HepG2 (cell line): ENCODE measurements around the gene C1orf146. TPM values are rescaled to one million over a fixed set of nuclear protein-coding genes. Genes with fewer than 3 reads are reported as not detected.
"Not testable (repeated sequence)": the region's sequence is repeated elsewhere in the genome, so short reads cannot be mapped to it uniquely, and the experiment has no call there.

Source experiments
- ATAC-seq: fragments of 200-7000 bp; cut with Tn5 transposase; 3 replicates; pipeline ENCODE4 v1.9.1; 2020; ENCODE audit warnings: mild to moderate bottlenecking, moderate library complexity
- BruUV-seq: library from RNA; stranded (reverse); fragments of 400-500 nt; replicated peaks from 2 replicates; lab custom pipeline; 2021; lab: Mats Ljungman, UMichigan
- CTCF ChIA-PET: fragments of 300-600 bp; formaldehyde crosslinking; extraction: SDS; loops from one replicate; lab custom pipeline; 2021; ENCODE audit warnings: low total read pairs, inconsistent platforms, low intra/inter-chr PET ratio; lab: Yijun Ruan, JAX
- POLR2A ChIA-PET: fragments of 350-600 bp; sonication (Branson Sonifier 250); formaldehyde crosslinking; loops from one replicate; lab custom pipeline; 2020; ENCODE audit warnings: antibody characterized with exemption, inconsistent platforms; lab: Yijun Ruan, JAX
- DNase-seq: peaks from one replicate; pipeline ENCODE4 v3.0.0-alpha.2; 2015; ENCODE audit warnings: low spot score
- FAIRE-seq: peaks from 3 replicates; lab custom pipeline; 2011; peaks lifted over from hg19 to GRCh38; lab: Jason Lieb, UNC
- H2AFZ ChIP-seq: one replicate; pipeline ENCODE4 v1.6.1; 2011; ENCODE audit warnings: low read length, inconsistent platforms
- H3K27ac ChIP-seq: fragments of 300-600 bp; 3 replicates; pipeline ENCODE4 v1.8.0; 2011; ENCODE audit warnings: mixed run types, mild to moderate bottlenecking, mixed read lengths, low read length, inconsistent platforms; ENCODE audit not compliant: insufficient read depth; ENCODE audit errors: extremely low read length
- H3K27me3 ChIP-seq, 2 experiments: fragments of 200-600 bp in 1 of 2; 2 replicates in 1 of 2; 3 replicates in 1 of 2; pipeline versions ENCODE4 v1.6.0 to v1.8.0; 2011; ENCODE audit warnings: low read length in 2 of 2, mild to moderate bottlenecking in 2 of 2, moderate library complexity in 2 of 2, inconsistent platforms in 1 of 2; ENCODE audit not compliant: insufficient read depth in 2 of 2, control insufficient read depth in 1 of 2
- H3K36me3 ChIP-seq, 2 experiments: fragments of 200-600 bp in 1 of 2; replicated peaks in 1 of 2; 2 replicates in 1 of 2; 3 replicates in 1 of 2; pipeline versions ENCODE4 v1.5.1 to v1.8.0; 2011; ENCODE audit warnings: low read length in 2 of 2, inconsistent platforms in 1 of 2; ENCODE audit not compliant: insufficient read depth in 2 of 2, control insufficient read depth in 1 of 2
- H3K4me1 ChIP-seq: 2 replicates; pipeline ENCODE4 v1.5.1; 2012; ENCODE audit warnings: low read length, inconsistent platforms; ENCODE audit not compliant: insufficient read depth
- H3K4me2 ChIP-seq: 2 replicates; pipeline ENCODE4 v1.6.0; 2011; ENCODE audit warnings: low read depth, low read length, inconsistent platforms
- H3K4me3 ChIP-seq, 3 experiments: fragments of 200-600 bp in 1 of 3; sonication (generic), shearing (Covaris generic) in 1 of 3; replicated peaks in 1 of 3; 2 replicates each; pipeline ENCODE4 v1.5.1; 2011 to 2016; ENCODE audit warnings: low read length in 3 of 3, inconsistent platforms in 2 of 3, low read depth in 2 of 3, mild to moderate bottlenecking in 2 of 3, control low read depth in 1 of 3, mixed read lengths in 1 of 3; ENCODE audit not compliant: insufficient read depth in 1 of 3
- H3K79me2 ChIP-seq: one replicate; pipeline ENCODE4 v1.6.1; 2011; ENCODE audit warnings: low read length, inconsistent platforms; ENCODE audit not compliant: insufficient read depth
- H3K9ac ChIP-seq: 2 replicates; pipeline ENCODE4 v1.6.0; 2011; ENCODE audit warnings: mild to moderate bottlenecking, low read depth, low read length, inconsistent platforms; ENCODE audit not compliant: insufficient read depth
- H3K9me3 ChIP-seq: 2 replicates; pipeline ENCODE4 v1.5.1; 2012; ENCODE audit warnings: mild to moderate bottlenecking, low read length
- H4K20me1 ChIP-seq: 2 replicates; pipeline ENCODE4 v1.6.0; 2011; ENCODE audit warnings: inconsistent platforms, mild to moderate bottlenecking, low read length, moderate library complexity; ENCODE audit not compliant: insufficient read depth
- CSRNP2 ChIP-seq: sonication (generic); formaldehyde crosslinking; conservative IDR thresholded peaks from 2 replicates; pipeline ENCODE4 v1.8.0; 2022; ENCODE audit warnings: low read depth, missing genetic modification reagents
- FOXJ3 ChIP-seq: sonication (generic); formaldehyde crosslinking; IDR thresholded peaks from 2 replicates; pipeline ENCODE4 v1.4.0; 2020; ENCODE audit warnings: missing genetic modification reagents, mild to moderate bottlenecking, borderline replicate concordance
- RAD21 ChIP-seq: fragments of 450-650 bp; formaldehyde crosslinking; IDR thresholded peaks from 2 replicates; pipeline ENCODE4 v1.5.0; 2020; ENCODE audit warnings: mild to moderate bottlenecking
- RBFOX2 ChIP-seq: fragments of 200-400 bp; formaldehyde crosslinking; IDR thresholded peaks from 2 replicates; pipeline ENCODE4 v1.6.1; 2017; ENCODE audit warnings: low read depth, mild to moderate bottlenecking, low read length
- SMC3 ChIP-seq: IDR thresholded peaks from 2 replicates; pipeline ENCODE4 v1.6.1; 2011; ENCODE audit warnings: low read length, improper control_type of control experiment
- STAG1 ChIP-seq: sonication (generic); formaldehyde crosslinking; IDR thresholded peaks from 2 replicates; pipeline ENCODE4 v1.4.0; 2020; ENCODE audit warnings: missing genetic modification reagents
- SUZ12 ChIP-seq: fragments of 150-350 bp; IDR thresholded peaks from 2 replicates; pipeline ENCODE4 v1.6.1; 2014; ENCODE audit warnings: low read depth, low read length
- ZKSCAN1 ChIP-seq: fragments of 150-350 bp; IDR thresholded peaks from 2 replicates; pipeline ENCODE4 v1.6.1; 2014; ENCODE audit warnings: low read length
- ZNF629 ChIP-seq: sonication (generic); formaldehyde crosslinking; conservative IDR thresholded peaks from 2 replicates; pipeline ENCODE4 v1.5.0; 2020; ENCODE audit warnings: missing genetic modification reagents
- WGBS: methylation state at CpG from one replicate; pipeline ENCODE4 v1.1.6; 2017; ENCODE audit warnings: low lambda C conversion rate; 5-methylcytosine and 5-hydroxymethylcytosine counted together
- in situ Hi-C: cut with HindIII; loops from 2 replicates; pipeline ENCODE4 v1.10.0; 2017; ENCODE audit warnings: low pct_unique_long_range_greater_than_20kb; ENCODE audit not compliant: extremely low pct_ligation_motif_present
- intact Hi-C: fragments of 100-400 bp; cut with micrococcal nuclease; formaldehyde crosslinking; loops from one replicate; pipeline ENCODE4 v1.10.0; 2022; ENCODE audit not compliant: unreplicated experiment
- polyA plus RNA-seq, 8 experiments: library from polyadenylated mRNA; depleted of rRNA in 3 of 8; stranded (reverse) in 7 of 8; unstranded in 1 of 8; fragments of >200 nt; fragmentation: Illumina TruSeq in 4 of 8; extraction: Trizol in 4 of 8; gene quantifications; 2 replicates each; pipeline versions ENCODE4 v1.2.1 to v1.2.3, GENCODE V29; 2011 to 2016; ENCODE audit warnings: low read depth in 4 of 8, missing spikeins in 1 of 8, mixed read lengths in 1 of 8; ENCODE audit not compliant: insufficient read depth in 1 of 8
- total RNA-seq, 5 experiments: library from RNA; depleted of rRNA; stranded (reverse); fragments of >200 nt; fragmentation: Illumina TruSeq; extraction: Trizol; gene quantifications; 2 replicates each; pipeline ENCODE4 v1.2.3, GENCODE V29; 2016; ENCODE audit warnings: low read depth in 1 of 5
- TF ChIP-seq, protein P1 (sequence below): sonication (generic); formaldehyde crosslinking; IDR thresholded peaks from 2 replicates; pipeline ENCODE4 v1.5.0; 2020; ENCODE audit warnings: mild to moderate bottlenecking, missing genetic modification reagents, moderate library complexity

C1orf146 gene
- total and polyA plus RNA-seq, 2 of the 13 experiments (the other 11 are each of a cell fraction or from before 2014, with no cell fraction given), result not detected

DNA sequence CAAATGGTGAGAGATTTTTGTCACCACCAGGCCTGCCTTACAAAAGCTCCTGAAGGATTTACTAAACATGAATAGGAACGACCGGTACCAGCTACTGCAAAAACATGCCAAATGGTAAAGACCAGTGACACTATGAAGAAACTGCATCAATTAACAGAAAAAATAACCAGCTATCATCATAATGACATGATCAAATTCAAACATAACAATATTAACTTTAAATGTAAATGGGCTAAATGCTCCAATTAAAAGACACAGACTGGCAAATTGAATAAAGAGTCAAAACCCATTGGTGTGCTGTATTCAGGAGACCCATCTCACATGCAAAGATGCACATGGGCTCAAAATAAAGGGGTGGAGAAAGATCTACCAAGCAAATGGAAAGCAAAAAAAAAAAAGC, 63.7 kb downstream of the C1orf146 start:
- ATAC-seq, in situ Hi-C loops: not testable (repeated sequence)

GRCh38 chr1:92291372-92291999, 73.8 kb downstream of the C1orf146 start:
- Histone ChIP-seq H3K27me3 (no peaks in the 10 kb centered on the region), H3K9me3 (no peaks in the 10 kb centered on the region), H3K79me2 (no peaks in the 10 kb centered on the region), H4K20me1 (no peaks in the 10 kb centered on the region), H3K4me1 (no peaks in the 10 kb centered on the region), H3K27ac (no peak overlapping the region), H2AFZ (no peak overlapping the region), H3K4me3 (no peak overlapping the region), H3K36me3 (peaks cover 3 to 6% of the 10 kb centered on the region in 2 experiments; a peak in 4 of 5 replicates), H3K9ac (no peak overlapping the region), H3K4me2 (no peak overlapping the region)
- ATAC-seq, result peak; percentile 70
- in situ Hi-C loops (loop anchor here (5.0 to 10.0 kb wide), 2 partner anchors 294 to 777 kb away; no protein-coding TSS in a partner anchor), intact Hi-C loops (loop anchor here (1.0 to 10.0 kb wide), 3 partner anchors 294 to 767 kb away; no protein-coding TSS in a partner anchor)
- peak; percentile 75 for FAIRE-seq
- no TSS peak for BruUV-seq
- peak; percentile 52 for DNase-seq
- TF ChIP-seq RBFOX2, result no peak
- 0 out of 2 replicates have a peak, but pooled peaks have one; percentile 36 for TF ChIP-seq ZNF629
- TF ChIP-seq ZKSCAN1, result no peak
- TF ChIP-seq FOXJ3, result no peak
- TF ChIP-seq RAD21 (CRISPR knock-in tag), result peak; percentile 41; the same call in 1 of the 2 replicates
- TF ChIP-seq SMC3, result peak; percentile 37; the same call in 1 of the 2 replicates
- TF ChIP-seq STAG1 (CRISPR knock-in tag), result peak; percentile 78
- TF ChIP-seq CSRNP2 (CRISPR knock-in tag), result no peak
- no peak for TF ChIP-seq SUZ12
- TF ChIP-seq, protein P1, sequence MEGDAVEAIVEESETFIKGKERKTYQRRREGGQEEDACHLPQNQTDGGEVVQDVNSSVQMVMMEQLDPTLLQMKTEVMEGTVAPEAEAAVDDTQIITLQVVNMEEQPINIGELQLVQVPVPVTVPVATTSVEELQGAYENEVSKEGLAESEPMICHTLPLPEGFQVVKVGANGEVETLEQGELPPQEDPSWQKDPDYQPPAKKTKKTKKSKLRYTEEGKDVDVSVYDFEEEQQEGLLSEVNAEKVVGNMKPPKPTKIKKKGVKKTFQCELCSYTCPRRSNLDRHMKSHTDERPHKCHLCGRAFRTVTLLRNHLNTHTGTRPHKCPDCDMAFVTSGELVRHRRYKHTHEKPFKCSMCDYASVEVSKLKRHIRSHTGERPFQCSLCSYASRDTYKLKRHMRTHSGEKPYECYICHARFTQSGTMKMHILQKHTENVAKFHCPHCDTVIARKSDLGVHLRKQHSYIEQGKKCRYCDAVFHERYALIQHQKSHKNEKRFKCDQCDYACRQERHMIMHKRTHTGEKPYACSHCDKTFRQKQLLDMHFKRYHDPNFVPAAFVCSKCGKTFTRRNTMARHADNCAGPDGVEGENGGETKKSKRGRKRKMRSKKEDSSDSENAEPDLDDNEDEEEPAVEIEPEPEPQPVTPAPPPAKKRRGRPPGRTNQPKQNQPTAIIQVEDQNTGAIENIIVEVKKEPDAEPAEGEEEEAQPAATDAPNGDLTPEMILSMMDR, result peak; percentile 72
- CTCF ChIA-PET, result interaction anchor here (1.3 kb wide), 1 partner anchor 294 kb away, joined by 10 read pairs; no protein-coding TSS in a partner anchor
- POLR2A ChIA-PET, result no interaction called here
- WGBS, result 63% methylated on average over 3 of the region's 3 CpGs

More for the DNA sequence above, 63.7 kb downstream of the C1orf146 start:
- H4K20me1 ChIP-seq, H3K4me3 ChIP-seq, H3K4me1 ChIP-seq, BruUV-seq, H3K4me2 ChIP-seq, CTCF ChIA-PET, H3K9ac ChIP-seq, DNase-seq, POLR2A ChIA-PET, H3K27me3 ChIP-seq, H3K9me3 ChIP-seq, intact Hi-C loops, H3K79me2 ChIP-seq, H3K27ac ChIP-seq, FAIRE-seq, H2AFZ ChIP-seq: not testable (repeated sequence)
- H3K36me3 ChIP-seq, result peaks cover 3 to 12% of the 10 kb centered on the region in 2 experiments; a peak in 3 of 5 replicates
- WGBS, result 95% methylated on average over 2 of the region's 2 CpGs
